ENCODE measurements around the gene MRPS18B. TPM values are rescaled to one million over a fixed set of nuclear protein-coding genes. Genes with fewer than 3 reads are reported as not detected.

The MRPS18B gene
- total and polyA plus RNA-seq, 2 of the 13 experiments (the other 11 are each of a cell fraction or from before 2014, with no cell fraction given) = 125 to 131 TPM

DNA sequence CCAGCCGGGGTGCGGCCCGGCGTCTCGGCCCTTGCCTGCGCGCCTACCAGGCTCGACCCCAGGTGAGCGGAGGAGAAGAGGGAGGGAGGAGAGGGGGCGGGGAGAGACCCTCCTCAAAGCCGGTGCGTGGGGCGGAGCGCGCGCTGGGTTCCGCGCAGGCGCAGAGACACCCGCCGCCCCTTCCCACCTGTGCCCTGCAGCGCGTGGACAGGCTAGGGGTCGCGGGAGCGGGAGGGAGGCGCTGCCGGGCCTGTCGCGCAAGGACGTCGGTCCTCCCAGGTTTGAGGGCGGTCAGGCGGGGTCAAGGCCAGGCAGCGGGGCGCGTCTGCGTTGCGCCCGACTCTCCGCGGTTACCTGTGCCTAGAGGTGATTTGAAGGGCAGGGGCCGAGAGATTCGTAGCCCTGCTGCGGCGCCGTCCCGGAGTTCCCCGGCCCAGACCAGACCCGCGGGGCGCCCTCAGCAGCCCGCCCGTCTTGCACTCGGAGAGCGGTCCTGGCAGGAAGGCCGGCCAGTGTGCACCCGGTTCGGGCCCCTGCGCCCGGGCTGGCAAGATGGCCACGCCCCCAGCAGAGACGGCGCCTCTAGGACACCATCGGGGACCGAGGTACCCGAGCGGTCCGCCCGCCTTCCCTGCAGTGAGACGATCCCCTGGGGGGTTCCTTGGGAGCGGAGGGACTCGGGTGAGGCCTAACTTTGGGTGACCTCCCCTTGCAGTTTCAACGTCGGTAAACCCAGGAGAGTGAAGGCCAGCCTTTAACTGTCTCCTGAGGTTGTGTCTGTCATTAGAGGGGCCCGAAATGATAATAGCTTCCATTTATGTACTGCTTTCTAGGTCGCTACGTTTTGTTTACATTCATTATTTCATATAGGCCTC is 29.8 kb downstream of the MRPS18B start:
- POLR2A ChIA-PET = interaction anchor here (0.6 to 2.6 kb wide), 12 partner anchors 8 to 260 kb away, joined by 3 to 27 read pairs (median 6); partner anchors contain the start of genes DHX16, IER3, MRPS18B and PPP1R10
- FAIRE-seq (peak; percentile 65), DNase-seq (ENCODE audit: low spot score) (peak; percentile 76), ATAC-seq (peak; percentile 86)
- WGBS (ENCODE audit: low lambda C conversion rate) = 1% methylated on average over 33 of the region's 78 CpGs
- Histone ChIP-seq H2AFZ (ENCODE audit: low read length) (no peak overlapping the region), H3K9ac (ENCODE audit: insufficient read depth, low read depth, low read length) (peak overlapping the region; percentile 88), H3K36me3 (replicated peaks in 1 of 2; ENCODE audit: control insufficient read depth in 1 of 2, insufficient read depth in 2 of 2, low read length in 2 of 2) (peaks cover 10 to 47% of the 10 kb centered on the region in 2 experiments), H3K4me1 (ENCODE audit: insufficient read depth, low read length) (peaks cover 36% of the 10 kb centered on the region), H4K20me1 (ENCODE audit: insufficient read depth, low read length) (no peaks in the 10 kb centered on the region), H3K4me3 (replicated peaks in 1 of 3; ENCODE audit: insufficient read depth in 1 of 3, low read depth in 2 of 3, low read length in 3 of 3) (peak overlapping the region; percentile 67 to 98 (median 94)), H3K9me3 (ENCODE audit: low read length) (no peaks in the 10 kb centered on the region), H3K4me2 (ENCODE audit: low read depth, low read length) (peak overlapping the region; percentile 79), H3K27ac (ENCODE audit: extremely low read length, insufficient read depth, low read length) (peak overlapping the region; percentile 88), H3K79me2 (ENCODE audit: insufficient read depth, low read length) (peaks cover 21% of the 10 kb centered on the region), H3K27me3 (ENCODE audit: control insufficient read depth in 1 of 2, insufficient read depth in 2 of 2, low read length in 2 of 2) (no peaks in the 10 kb centered on the region; a peak in 1 of 5 replicates)
- CTCF ChIA-PET (ENCODE audit: low intra/inter-chr PET ratio, low total read pairs) = no interaction called here
- in situ Hi-C loops (cut with HindIII; ENCODE audit: extremely low pct_ligation_motif_present, low pct_unique_long_range_greater_than_20kb) (no loop called here), intact Hi-C loops (cut with micrococcal nuclease; ENCODE audit: unreplicated experiment) (loop anchor here (1.0 to 2.0 kb wide), 2 partner anchors 25 to 48 kb away; partner anchors contain the start of gene DHX16)
- TSS peak; percentile 73 for BruUV-seq (replicated peaks)
- TF ChIP-seq NFE2 (CRISPR knock-in tag; IDR thresholded peaks at IDR 0.05) = no peak
- peak; percentile 91; the same call in 1 of the 2 replicates for TF ChIP-seq ZNF230 (CRISPR knock-in tag; IDR thresholded peaks at IDR 0.05)
- peak; percentile 96; the same call in 1 of the 2 replicates for TF ChIP-seq FOXC1 (CRISPR knock-in tag; IDR thresholded peaks at IDR 0.05; ENCODE audit: borderline replicate concordance)
- no peak for TF ChIP-seq SP2 (CRISPR knock-in tag; IDR thresholded peaks at IDR 0.05)
- TF ChIP-seq, protein P1, sequence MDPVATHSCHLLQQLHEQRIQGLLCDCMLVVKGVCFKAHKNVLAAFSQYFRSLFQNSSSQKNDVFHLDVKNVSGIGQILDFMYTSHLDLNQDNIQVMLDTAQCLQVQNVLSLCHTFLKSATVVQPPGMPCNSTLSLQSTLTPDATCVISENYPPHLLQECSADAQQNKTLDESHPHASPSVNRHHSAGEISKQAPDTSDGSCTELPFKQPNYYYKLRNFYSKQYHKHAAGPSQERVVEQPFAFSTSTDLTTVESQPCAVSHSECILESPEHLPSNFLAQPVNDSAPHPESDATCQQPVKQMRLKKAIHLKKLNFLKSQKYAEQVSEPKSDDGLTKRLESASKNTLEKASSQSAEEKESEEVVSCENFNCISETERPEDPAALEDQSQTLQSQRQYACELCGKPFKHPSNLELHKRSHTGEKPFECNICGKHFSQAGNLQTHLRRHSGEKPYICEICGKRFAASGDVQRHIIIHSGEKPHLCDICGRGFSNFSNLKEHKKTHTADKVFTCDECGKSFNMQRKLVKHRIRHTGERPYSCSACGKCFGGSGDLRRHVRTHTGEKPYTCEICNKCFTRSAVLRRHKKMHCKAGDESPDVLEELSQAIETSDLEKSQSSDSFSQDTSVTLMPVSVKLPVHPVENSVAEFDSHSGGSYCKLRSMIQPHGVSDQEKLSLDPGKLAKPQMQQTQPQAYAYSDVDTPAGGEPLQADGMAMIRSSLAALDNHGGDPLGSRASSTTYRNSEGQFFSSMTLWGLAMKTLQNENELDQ (CRISPR knock-in tag; IDR thresholded peaks at IDR 0.05; ENCODE audit: borderline replicate concordance) = no peak
- peak; percentile 74 for TF ChIP-seq ZBTB20 (CRISPR knock-in tag; IDR thresholded peaks at IDR 0.05; ENCODE audit: borderline replicate concordance, low read depth)
- TF ChIP-seq CC2D1A (CRISPR knock-in tag; IDR thresholded peaks at IDR 0.05) = peak; percentile 91; the same call in 1 of the 2 replicates
- TF ChIP-seq NCOA5 (CRISPR knock-in tag; IDR thresholded peaks at IDR 0.05) = 0 out of 2 replicates have a peak, but pooled peaks have one; percentile 5
- peak; percentile 99 for TF ChIP-seq EED (CRISPR knock-in tag; IDR thresholded peaks at IDR 0.05)
- peak; percentile 99 for TF ChIP-seq GLI4 (CRISPR knock-in tag; IDR thresholded peaks at IDR 0.05; ENCODE audit: borderline replicate concordance)
- TF ChIP-seq, protein P2, sequence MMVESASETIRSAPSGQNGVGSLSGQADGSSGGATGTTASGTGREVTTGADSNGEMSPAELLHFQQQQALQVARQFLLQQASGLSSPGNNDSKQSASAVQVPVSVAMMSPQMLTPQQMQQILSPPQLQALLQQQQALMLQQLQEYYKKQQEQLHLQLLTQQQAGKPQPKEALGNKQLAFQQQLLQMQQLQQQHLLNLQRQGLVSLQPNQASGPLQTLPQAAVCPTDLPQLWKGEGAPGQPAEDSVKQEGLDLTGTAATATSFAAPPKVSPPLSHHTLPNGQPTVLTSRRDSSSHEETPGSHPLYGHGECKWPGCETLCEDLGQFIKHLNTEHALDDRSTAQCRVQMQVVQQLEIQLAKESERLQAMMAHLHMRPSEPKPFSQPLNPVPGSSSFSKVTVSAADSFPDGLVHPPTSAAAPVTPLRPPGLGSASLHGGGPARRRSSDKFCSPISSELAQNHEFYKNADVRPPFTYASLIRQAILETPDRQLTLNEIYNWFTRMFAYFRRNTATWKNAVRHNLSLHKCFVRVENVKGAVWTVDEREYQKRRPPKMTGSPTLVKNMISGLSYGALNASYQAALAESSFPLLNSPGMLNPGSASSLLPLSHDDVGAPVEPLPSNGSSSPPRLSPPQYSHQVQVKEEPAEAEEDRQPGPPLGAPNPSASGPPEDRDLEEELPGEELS (CRISPR knock-in tag; IDR thresholded peaks at IDR 0.05) = peak; percentile 71; the same call in 1 of the 2 replicates
- no peak for TF ChIP-seq ZNF570 (CRISPR knock-in tag; IDR thresholded peaks at IDR 0.05; ENCODE audit: borderline replicate concordance)
- TF ChIP-seq, protein P3, sequence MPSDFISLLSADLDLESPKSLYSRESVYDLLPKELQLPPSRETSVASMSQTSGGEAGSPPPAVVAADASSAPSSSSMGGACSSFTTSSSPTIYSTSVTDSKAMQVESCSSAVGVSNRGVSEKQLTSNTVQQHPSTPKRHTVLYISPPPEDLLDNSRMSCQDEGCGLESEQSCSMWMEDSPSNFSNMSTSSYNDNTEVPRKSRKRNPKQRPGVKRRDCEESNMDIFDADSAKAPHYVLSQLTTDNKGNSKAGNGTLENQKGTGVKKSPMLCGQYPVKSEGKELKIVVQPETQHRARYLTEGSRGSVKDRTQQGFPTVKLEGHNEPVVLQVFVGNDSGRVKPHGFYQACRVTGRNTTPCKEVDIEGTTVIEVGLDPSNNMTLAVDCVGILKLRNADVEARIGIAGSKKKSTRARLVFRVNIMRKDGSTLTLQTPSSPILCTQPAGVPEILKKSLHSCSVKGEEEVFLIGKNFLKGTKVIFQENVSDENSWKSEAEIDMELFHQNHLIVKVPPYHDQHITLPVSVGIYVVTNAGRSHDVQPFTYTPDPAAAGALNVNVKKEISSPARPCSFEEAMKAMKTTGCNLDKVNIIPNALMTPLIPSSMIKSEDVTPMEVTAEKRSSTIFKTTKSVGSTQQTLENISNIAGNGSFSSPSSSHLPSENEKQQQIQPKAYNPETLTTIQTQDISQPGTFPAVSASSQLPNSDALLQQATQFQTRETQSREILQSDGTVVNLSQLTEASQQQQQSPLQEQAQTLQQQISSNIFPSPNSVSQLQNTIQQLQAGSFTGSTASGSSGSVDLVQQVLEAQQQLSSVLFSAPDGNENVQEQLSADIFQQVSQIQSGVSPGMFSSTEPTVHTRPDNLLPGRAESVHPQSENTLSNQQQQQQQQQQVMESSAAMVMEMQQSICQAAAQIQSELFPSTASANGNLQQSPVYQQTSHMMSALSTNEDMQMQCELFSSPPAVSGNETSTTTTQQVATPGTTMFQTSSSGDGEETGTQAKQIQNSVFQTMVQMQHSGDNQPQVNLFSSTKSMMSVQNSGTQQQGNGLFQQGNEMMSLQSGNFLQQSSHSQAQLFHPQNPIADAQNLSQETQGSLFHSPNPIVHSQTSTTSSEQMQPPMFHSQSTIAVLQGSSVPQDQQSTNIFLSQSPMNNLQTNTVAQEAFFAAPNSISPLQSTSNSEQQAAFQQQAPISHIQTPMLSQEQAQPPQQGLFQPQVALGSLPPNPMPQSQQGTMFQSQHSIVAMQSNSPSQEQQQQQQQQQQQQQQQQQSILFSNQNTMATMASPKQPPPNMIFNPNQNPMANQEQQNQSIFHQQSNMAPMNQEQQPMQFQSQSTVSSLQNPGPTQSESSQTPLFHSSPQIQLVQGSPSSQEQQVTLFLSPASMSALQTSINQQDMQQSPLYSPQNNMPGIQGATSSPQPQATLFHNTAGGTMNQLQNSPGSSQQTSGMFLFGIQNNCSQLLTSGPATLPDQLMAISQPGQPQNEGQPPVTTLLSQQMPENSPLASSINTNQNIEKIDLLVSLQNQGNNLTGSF (CRISPR knock-in tag; IDR thresholded peaks at IDR 0.05) = peak; percentile 82

Data from HepG2 (cell line).